Stomach (tissue), 9 donors: ENCODE measurements around the gene UBE2R2. TPM values are rescaled to one million over a fixed set of nuclear protein-coding genes. Genes with fewer than 3 reads are reported as not detected.
A peak's percentile ranks its signal among the peaks of the same experiment; 100 is the strongest.
"Not testable (repeated sequence)": the region's sequence is repeated elsewhere in the genome, so short reads cannot be mapped to it uniquely, and the experiment has no call there.

Experiments
- DNase-seq, 2 donors: peaks; one replicate each; pipeline versions ENCODE4 v3.0.0 to v3.0.0-alpha.2; 2013 to 2019
- H3K27ac ChIP-seq, 5 donors: fragments of 200-600 bp in 4 of 5; sonication (generic) in 4 of 5; one replicate each; pipeline ENCODE4 v1.5.1; 2013 to 2019; ENCODE audit warnings: mild to moderate bottlenecking in 1 of 5, moderate library complexity in 1 of 5
- H3K27me3 ChIP-seq, 3 donors: fragments of 200-600 bp; sonication (generic); one replicate each; pipeline ENCODE4 v1.5.1; 2017 to 2019; ENCODE audit warnings: mixed run types in 1 of 3
- H3K36me3 ChIP-seq, 4 donors: fragments of 200-600 bp; sonication (generic); 1 replicate in 3 of 4; 2 replicates in 1 of 4; pipeline ENCODE4 v1.5.1; 2016 to 2019
- H3K4me1 ChIP-seq, 4 donors: fragments of 200-600 bp; sonication (generic); one replicate each; pipeline ENCODE4 v1.5.1; 2016 to 2019
- H3K4me3 ChIP-seq, 4 donors: fragments of 200-600 bp; sonication (generic) in 3 of 4; one replicate each; pipeline ENCODE4 v1.5.1; 2016 to 2019; ENCODE audit warnings: mild to moderate bottlenecking in 1 of 4
- H3K9me3 ChIP-seq, 4 donors: fragments of 200-600 bp; sonication (generic); one replicate each; pipeline ENCODE4 v1.5.1; 2016 to 2019
- CTCF ChIP-seq, 7 experiments: fragments of 450-650 bp in 4 of 7; fragments of 200-600 bp in 3 of 7; sonication (generic) in 3 of 7; IDR thresholded peaks; one replicate each; pipeline ENCODE4 v1.5.1; 2016 to 2019; ENCODE audit warnings: antibody characterized with exemption in 7 of 7, control low read depth in 2 of 7, mild to moderate bottlenecking in 1 of 7
- EP300 ChIP-seq: sonication (generic); formaldehyde crosslinking; IDR thresholded peaks from one replicate; pipeline ENCODE4 v1.6.1; 2017; ENCODE audit warnings: antibody characterized with exemption
- POLR2A ChIP-seq, 4 donors: fragments of 450-650 bp; IDR thresholded peaks; one replicate each; pipeline ENCODE4 v1.6.1; 2016; ENCODE audit warnings: antibody characterized with exemption in 4 of 4, control low read depth in 2 of 4, mild to moderate bottlenecking in 1 of 4, moderate library complexity in 1 of 4
- POLR2AphosphoS5 ChIP-seq, 3 donors: sonication (generic); formaldehyde crosslinking; IDR thresholded peaks; one replicate each; pipeline ENCODE4 v1.6.1; 2016; ENCODE audit warnings: antibody characterized with exemption in 3 of 3
- WGBS, 5 donors: extraction: QIAGEN DNeasy Blood & Tissue Kit in 3 of 5; methylation state at CpG; one replicate each; pipeline versions ENCODE4 v1.1.5 to v1.1.7; 2013 to 2018; 5-methylcytosine and 5-hydroxymethylcytosine counted together
- intact Hi-C: fragments of 100-400 bp; cut with DNase I; formaldehyde crosslinking; loops from one replicate; pipeline ENCODE4 v1.15.1; 2023; ENCODE audit warnings: low total_unique reads
- polyA plus RNA-seq, 3 donors: library from polyadenylated mRNA; stranded (reverse); fragments of 200-250 nt; gene quantifications; one replicate each; pipeline ENCODE4 v1.2.3, GENCODE V29; 2013
- total RNA-seq, 5 donors: library from RNA; depleted of rRNA; stranded (reverse); fragments of >200 nt; gene quantifications; one replicate each; pipeline versions ENCODE4 v1.1.0 to v1.2.3, GENCODE V29; 2014 to 2016
- donor health status: healthy with polysubstance abuse.
- donor health status: Bipolar disorder and iron deficiency.
- donor health status: healthy.

UBE2R2 gene
- total and polyA plus RNA-seq, 8 donors, result 6.4 to 117 (median 23.9) TPM

GRCh38 chr9:33794560-33794959 is 22.4 kb upstream of the UBE2R2 start:
- peaks cover 0 to 7% (median 0%) of the 10 kb centered on the region in 4 donors for H3K4me1 ChIP-seq
- H3K27ac ChIP-seq, result no peak overlapping the region
- TF ChIP-seq POLR2A (IDR thresholded peaks at IDR 0.05), result no peak
- no peak for TF ChIP-seq POLR2AphosphoS5 (IDR thresholded peaks at IDR 0.05)
- no peak for TF ChIP-seq CTCF (IDR thresholded peaks at IDR 0.05)
- TF ChIP-seq EP300, result no peak
- intact Hi-C loops, result no loop called here
- H3K36me3 ChIP-seq, result no peaks in the 10 kb centered on the region
- peaks cover 0 to 9% (median 0%) of the 10 kb centered on the region in 4 donors for H3K9me3 ChIP-seq
- no peak overlapping the region for H3K4me3 ChIP-seq
- no peak for DNase-seq
- peaks cover 0 to 9% (median 0%) of the 10 kb centered on the region in 3 donors for H3K27me3 ChIP-seq
- 74 to 96% (median 83%) methylated on average over 2 of the region's 2 CpGs for WGBS, 5 donors

DNA sequence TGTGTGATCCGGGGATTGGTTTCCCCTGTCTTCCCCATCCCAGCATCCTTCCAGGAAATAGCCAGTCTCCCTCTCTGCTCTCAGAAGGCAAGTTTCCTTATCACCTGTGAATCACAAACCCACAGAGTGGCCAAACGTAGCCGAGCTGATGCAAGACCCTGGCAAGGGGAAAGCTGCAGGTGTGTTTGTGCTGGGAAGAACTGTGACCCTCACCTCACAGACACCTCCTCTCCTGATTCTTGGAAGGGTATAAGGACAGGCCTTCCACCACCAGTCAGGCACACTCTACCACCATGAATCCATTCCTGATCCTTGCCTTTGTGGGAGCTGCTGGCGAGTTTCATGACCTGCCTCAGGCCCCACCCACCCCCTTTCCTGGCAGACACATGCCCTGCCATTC is 21.7 kb upstream of the UBE2R2 start, which contains the start of gene PRSS3:
PRSS3 (plus strand) TSS at position 281 of the 400 bp plus-strand sequence; CDS start at position 294, 13 bp downstream.
- H3K27ac ChIP-seq, result peak within 1 kb of the TSS in 1 of 5 donors; percentile 7
- DNase-seq, result peak in 1 of 2 donors; percentile 44
- peaks cover 0 to 9% (median 0%) of the 10 kb centered on the region in 4 donors for H3K9me3 ChIP-seq
- TF ChIP-seq POLR2AphosphoS5 (IDR thresholded peaks at IDR 0.05), result no peak
- TF ChIP-seq POLR2A (IDR thresholded peaks at IDR 0.05), result no peak
- no peak for TF ChIP-seq EP300
- TF ChIP-seq CTCF (IDR thresholded peaks at IDR 0.05), result no peak
- intact Hi-C loops, result no loop called here
- no peak within 1 kb of the TSS for H3K4me3 ChIP-seq
- no peaks in the 10 kb centered on the region for H3K36me3 ChIP-seq
- H3K4me1 ChIP-seq, result peaks cover 0 to 7% (median 0%) of the 10 kb centered on the region in 4 donors
- peaks cover 0 to 9% (median 0%) of the 10 kb centered on the region in 3 donors for H3K27me3 ChIP-seq
- WGBS, 5 donors, result 39 to 59% (median 45%) methylated on average over 4 of the region's 4 CpGs

DNA sequence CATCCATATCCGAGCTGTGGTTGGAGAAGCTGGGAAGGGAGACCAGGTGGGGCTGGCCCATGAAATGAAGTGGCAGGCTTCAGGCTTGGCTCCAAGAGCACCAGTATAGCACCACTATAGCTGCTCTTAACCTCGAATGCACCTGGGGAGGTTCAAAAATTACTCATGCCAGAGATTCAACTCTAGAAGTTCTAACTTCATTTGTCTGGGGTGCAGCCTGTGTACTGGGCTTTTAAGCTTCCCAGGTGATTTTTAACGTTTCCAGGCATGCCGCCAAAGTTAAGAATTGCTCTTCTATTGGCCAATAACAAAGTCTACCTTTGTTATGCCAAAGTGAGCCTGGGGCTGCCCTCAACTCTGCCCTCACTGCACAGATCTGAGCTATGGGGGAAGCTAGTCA is 21.1 kb upstream of the UBE2R2 start:
- no peak for DNase-seq
- peak overlapping the region in 1 of 5 donors; percentile 7 for H3K27ac ChIP-seq

GRCh38 chr9:33796679-33797078 is 20.3 kb upstream of the UBE2R2 start:
- H3K9me3 ChIP-seq, H3K27ac ChIP-seq, H3K4me3 ChIP-seq, H3K4me1 ChIP-seq, DNase-seq, H3K27me3 ChIP-seq, intact Hi-C loops, H3K36me3 ChIP-seq: not testable (repeated sequence)
- 71 to 85% (median 73%) methylated on average over 5 of the region's 5 CpGs for WGBS, 5 donors

More for the DNA sequence above, 21.1 kb upstream of the UBE2R2 start:
- WGBS, 5 donors, result 27 to 49% (median 41%) methylated on average over 4 of the region's 4 CpGs
- intact Hi-C loops, result no loop called here
- no peak overlapping the region for H3K4me3 ChIP-seq
- H3K9me3 ChIP-seq, result peaks cover 0 to 9% (median 0%) of the 10 kb centered on the region in 4 donors
- no peak for TF ChIP-seq POLR2A (IDR thresholded peaks at IDR 0.05)
- TF ChIP-seq CTCF (IDR thresholded peaks at IDR 0.05), result no peak
- peaks cover 0 to 9% (median 0%) of the 10 kb centered on the region in 3 donors for H3K27me3 ChIP-seq
- no peaks in the 10 kb centered on the region for H3K36me3 ChIP-seq
- H3K4me1 ChIP-seq, result peaks cover 0 to 7% (median 0%) of the 10 kb centered on the region in 4 donors

GRCh38 chr9:33797837-33798236 is 19.1 kb upstream of the UBE2R2 start:
- Histone ChIP-seq H3K36me3 (no peaks in the 10 kb centered on the region), H3K9me3 (peaks cover 0 to 9% (median 0%) of the 10 kb centered on the region in 4 donors), H3K27me3 (peaks cover 0 to 9% (median 0%) of the 10 kb centered on the region in 3 donors), H3K4me3 (no peak overlapping the region), H3K27ac (no peak overlapping the region), H3K4me1 (no peaks in the 10 kb centered on the region)
- 75 to 94% (median 80%) methylated on average over 8 of the region's 8 CpGs for WGBS, 5 donors
- no peak for DNase-seq
- TF ChIP-seq POLR2AphosphoS5 (IDR thresholded peaks at IDR 0.05) (no peak), CTCF (IDR thresholded peaks at IDR 0.05) (no peak), EP300 (no peak), POLR2A (IDR thresholded peaks at IDR 0.05) (no peak)
- intact Hi-C loops, result no loop called here
